ENCODE data around the gene AQP6.

GRCh38 chr12:49959685-49960473 lies 12.9 kb upstream of the AQP6 start:
- TF ChIP-seq CTCF (IDR thresholded peaks at IDR 0.05; ENCODE audit: low read depth, low read length), result no peak
- no peak for TF ChIP-seq MAX (IDR thresholded peaks at IDR 0.05; ENCODE audit: low read depth, low read length)

Measured in NB4 (cell line).